Glutamatergic neuron (in vitro differentiated cells): ENCODE data around the gene SUSD2. TPM values are rescaled to one million over a fixed set of nuclear protein-coding genes. Genes with fewer than 3 reads are reported as not detected.

Experiments
- DNase-seq: peaks from one replicate; pipeline ENCODE4 v3.0.0; 2022
- H3K27ac Mint-ChIP-seq: one replicate; pipeline ENCODE4 v1.8.0; 2020; ENCODE audit warnings: mild to moderate bottlenecking, mixed read lengths, inconsistent platforms; ENCODE audit not compliant: unreplicated experiment
- H3K27me3 Mint-ChIP-seq: one replicate; pipeline ENCODE4 v1.8.0; 2020; ENCODE audit warnings: mild to moderate bottlenecking, moderate library complexity, mixed read lengths, inconsistent platforms; ENCODE audit not compliant: unreplicated experiment
- H3K36me3 Mint-ChIP-seq: one replicate; pipeline ENCODE4 v1.8.0; 2020; ENCODE audit warnings: mild to moderate bottlenecking, mixed read lengths, inconsistent platforms; ENCODE audit not compliant: unreplicated experiment
- H3K4me1 Mint-ChIP-seq: one replicate; pipeline ENCODE4 v1.8.0; 2020; ENCODE audit warnings: mild to moderate bottlenecking, low read depth, mixed read lengths, inconsistent platforms; ENCODE audit not compliant: unreplicated experiment
- H3K4me3 Mint-ChIP-seq: one replicate; pipeline ENCODE4 v1.8.0; 2020; ENCODE audit warnings: mild to moderate bottlenecking, mixed read lengths, inconsistent platforms; ENCODE audit not compliant: unreplicated experiment
- H3K9me3 Mint-ChIP-seq: one replicate; pipeline ENCODE4 v1.8.0; 2020; ENCODE audit warnings: mild to moderate bottlenecking, moderate library complexity, mixed read lengths, inconsistent platforms; ENCODE audit not compliant: unreplicated experiment
- CTCF ChIP-seq: fragments of 200-600 bp; sonication (generic); IDR thresholded peaks from one replicate; pipeline ENCODE4 v1.5.0; 2021; ENCODE audit not compliant: partially characterized antibody, unreplicated experiment
- total RNA-seq: library from RNA; stranded (reverse); fragmentation: NEBNext Ultra II Directional; extraction: Animal tissue kit (Norgen Biotek cat#: 25700); gene quantifications from one replicate; pipeline ENCODE4 v1.2.1, GENCODE V29; 2021; ENCODE audit not compliant: unreplicated experiment

The SUSD2 gene
- total RNA-seq, 1 donor from 2014 or later = 123 TPM

GRCh38 chr22:24142831-24143230 is 38.5 kb upstream of the SUSD2 start:
- Mint-ChIP-seq H3K4me3 (no peak overlapping the region), H3K27ac (no peak overlapping the region), H3K27me3 (peaks cover 3% of the 10 kb centered on the region), H3K4me1 (peaks cover 8% of the 10 kb centered on the region), H3K9me3 (no peaks in the 10 kb centered on the region), H3K36me3 (no peaks in the 10 kb centered on the region)
- no peak for TF ChIP-seq CTCF
- DNase-seq = no peak

DNA sequence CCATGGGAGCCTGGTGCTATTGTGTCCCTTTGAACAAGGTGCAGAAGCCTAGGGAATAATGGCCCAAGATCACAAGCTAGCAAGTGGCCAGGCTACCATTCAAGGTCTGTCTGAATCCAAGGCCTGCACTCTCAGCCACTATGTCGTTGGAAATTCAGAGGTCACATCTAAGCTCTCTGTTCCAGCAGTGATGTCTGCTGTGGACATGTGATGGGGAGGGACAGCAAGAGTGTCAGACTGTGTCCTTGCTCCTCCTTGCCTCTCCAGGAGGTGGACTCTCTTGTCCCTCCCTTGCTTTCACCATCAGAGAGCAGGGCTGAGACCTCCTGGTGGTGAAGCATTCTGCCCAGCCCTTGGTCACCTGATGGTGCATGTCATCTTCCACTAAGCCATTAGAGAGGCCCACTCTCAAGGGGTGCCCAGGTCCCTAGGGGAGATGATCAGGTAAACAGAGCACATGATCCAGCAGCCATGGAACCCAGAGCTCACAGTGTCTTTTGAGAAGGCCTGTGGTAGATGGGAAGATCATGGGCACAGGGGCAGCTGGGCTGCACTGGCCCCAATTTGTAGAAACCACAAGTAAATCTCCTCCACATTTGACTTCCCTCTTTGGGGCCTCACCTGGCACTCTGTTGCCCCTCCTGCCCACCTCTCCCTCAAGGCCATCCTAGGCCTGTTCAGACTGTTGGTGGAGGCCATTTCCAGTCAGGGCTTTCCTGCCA is 37.1 kb upstream of the SUSD2 start:
- Mint-ChIP-seq H3K27ac (no peak overlapping the region), H3K4me1 (peaks cover 9% of the 10 kb centered on the region)

GRCh38 chr22:24144778-24145085 is 36.6 kb upstream of the SUSD2 start:
- Mint-ChIP-seq H3K27me3 (peaks cover 5% of the 10 kb centered on the region), H3K9me3 (no peaks in the 10 kb centered on the region), H3K27ac (no peak overlapping the region), H3K4me1 (peaks cover 9% of the 10 kb centered on the region), H3K36me3 (no peaks in the 10 kb centered on the region), H3K4me3 (peak overlapping the region; percentile 21)
- no peak for TF ChIP-seq CTCF
- DNase-seq = no peak

More for the DNA sequence above, 37.1 kb upstream of the SUSD2 start:
- DNase-seq = no peak
- no peak for TF ChIP-seq CTCF
- Mint-ChIP-seq H3K36me3 (no peaks in the 10 kb centered on the region), H3K4me3 (no peak overlapping the region), H3K9me3 (no peaks in the 10 kb centered on the region), H3K27me3 (peaks cover 4% of the 10 kb centered on the region)

DNA sequence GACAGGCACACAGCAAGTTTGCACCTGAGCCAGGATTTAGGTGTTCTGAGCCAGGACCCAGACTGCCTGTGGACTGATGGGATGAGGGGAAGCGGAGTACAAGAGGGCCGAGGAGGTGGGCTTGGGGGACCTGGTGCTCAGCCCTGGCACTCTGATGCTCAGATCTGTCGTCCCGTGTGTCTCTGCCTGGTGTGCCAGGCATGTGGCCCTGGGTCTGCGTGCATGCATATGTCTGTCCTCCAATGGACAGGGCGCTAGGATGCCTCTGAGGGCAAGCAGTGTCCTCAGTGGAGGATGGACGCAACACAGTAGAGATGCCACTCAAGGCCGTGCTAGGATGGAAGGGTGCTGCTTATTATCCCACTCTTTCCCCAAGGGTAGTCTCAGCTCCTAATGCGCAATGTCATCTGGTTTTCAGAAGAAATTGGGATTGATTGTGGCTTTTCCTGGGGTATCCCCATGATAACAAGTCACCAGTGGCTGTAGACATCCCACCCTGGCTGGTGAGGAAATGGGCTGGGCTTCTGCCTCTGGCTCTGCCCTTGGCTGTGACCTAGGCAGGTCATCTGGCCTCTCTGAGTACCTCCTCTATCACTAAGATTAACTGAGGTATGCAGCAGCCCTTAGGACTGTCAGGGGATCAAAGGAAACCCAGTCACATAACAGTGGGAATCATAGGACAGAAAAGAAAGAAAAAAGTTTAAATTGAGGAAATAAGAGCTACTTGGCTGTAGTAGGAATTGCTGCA is 35.7 kb upstream of the SUSD2 start:
- no peak for TF ChIP-seq CTCF
- Mint-ChIP-seq H3K36me3 (no peaks in the 10 kb centered on the region), H3K4me3 (no peak overlapping the region), H3K4me1 (peaks cover 9% of the 10 kb centered on the region), H3K27ac (no peak overlapping the region), H3K27me3 (peaks cover 5% of the 10 kb centered on the region), H3K9me3 (no peaks in the 10 kb centered on the region)
- DNase-seq = no peak

DNA sequence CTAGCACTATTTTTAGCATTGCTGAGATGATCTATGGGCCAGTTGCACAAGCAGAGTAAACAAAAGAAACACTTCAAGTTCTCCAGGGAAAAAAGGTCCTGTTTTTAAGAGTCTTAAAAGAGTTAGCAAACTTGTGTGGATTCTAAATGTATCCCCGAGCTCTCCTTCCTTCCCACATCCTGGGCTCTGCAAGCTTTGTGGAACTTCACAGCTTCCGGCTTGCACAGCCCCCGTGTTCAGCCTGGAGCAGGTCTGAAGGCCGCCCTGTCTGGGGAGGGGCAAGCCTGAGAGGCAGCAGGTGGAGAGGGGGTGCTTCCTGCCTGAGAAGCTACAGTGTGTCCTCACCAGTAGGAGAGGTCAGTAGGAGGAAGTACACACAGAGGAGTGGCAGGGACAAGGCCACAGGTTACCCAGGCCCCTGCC is 35.1 kb upstream of the SUSD2 start:
- H3K27me3 Mint-ChIP-seq = peaks cover 5% of the 10 kb centered on the region
- H3K4me1 Mint-ChIP-seq = peaks cover 9% of the 10 kb centered on the region
- H3K27ac Mint-ChIP-seq = no peak overlapping the region
- H3K4me3 Mint-ChIP-seq = no peak overlapping the region
- H3K9me3 Mint-ChIP-seq = no peaks in the 10 kb centered on the region
- TF ChIP-seq CTCF = no peak
- DNase-seq = no peak
- no peaks in the 10 kb centered on the region for H3K36me3 Mint-ChIP-seq
